GM12874 (cell line): ENCODE measurements around the gene PTPRB.

Experiments used
- TF ChIP-seq, protein P1 (sequence below): IDR thresholded peaks from 2 replicates; pipeline ENCODE4 v1.5.1; 2011; ENCODE audit warnings: low read depth, mild to moderate bottlenecking, control low read depth, low read length, moderate library complexity; ENCODE audit not compliant: insufficient read depth

The PTPRB gene

DNA sequence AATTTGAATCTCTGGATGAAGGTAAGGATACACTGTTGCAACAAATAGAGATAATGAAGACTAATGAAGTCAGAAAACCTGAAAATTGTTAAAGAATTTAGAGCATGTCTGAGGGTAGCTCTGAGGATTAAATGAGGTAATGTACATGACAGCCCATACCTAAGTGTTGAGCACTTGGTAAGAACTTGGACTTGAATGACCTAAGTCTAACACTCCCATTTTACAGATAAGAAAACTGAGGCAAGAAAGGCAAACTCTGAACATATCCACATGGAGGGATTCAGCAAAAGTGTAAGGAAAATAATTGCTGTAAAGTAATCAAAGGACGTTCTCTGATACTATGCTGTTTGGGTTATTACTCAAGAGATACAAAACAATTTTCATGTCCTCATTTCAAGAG, 29.0 kb downstream of the PTPRB start:
- TF ChIP-seq, protein P1, sequence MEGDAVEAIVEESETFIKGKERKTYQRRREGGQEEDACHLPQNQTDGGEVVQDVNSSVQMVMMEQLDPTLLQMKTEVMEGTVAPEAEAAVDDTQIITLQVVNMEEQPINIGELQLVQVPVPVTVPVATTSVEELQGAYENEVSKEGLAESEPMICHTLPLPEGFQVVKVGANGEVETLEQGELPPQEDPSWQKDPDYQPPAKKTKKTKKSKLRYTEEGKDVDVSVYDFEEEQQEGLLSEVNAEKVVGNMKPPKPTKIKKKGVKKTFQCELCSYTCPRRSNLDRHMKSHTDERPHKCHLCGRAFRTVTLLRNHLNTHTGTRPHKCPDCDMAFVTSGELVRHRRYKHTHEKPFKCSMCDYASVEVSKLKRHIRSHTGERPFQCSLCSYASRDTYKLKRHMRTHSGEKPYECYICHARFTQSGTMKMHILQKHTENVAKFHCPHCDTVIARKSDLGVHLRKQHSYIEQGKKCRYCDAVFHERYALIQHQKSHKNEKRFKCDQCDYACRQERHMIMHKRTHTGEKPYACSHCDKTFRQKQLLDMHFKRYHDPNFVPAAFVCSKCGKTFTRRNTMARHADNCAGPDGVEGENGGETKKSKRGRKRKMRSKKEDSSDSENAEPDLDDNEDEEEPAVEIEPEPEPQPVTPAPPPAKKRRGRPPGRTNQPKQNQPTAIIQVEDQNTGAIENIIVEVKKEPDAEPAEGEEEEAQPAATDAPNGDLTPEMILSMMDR = no peak

DNA sequence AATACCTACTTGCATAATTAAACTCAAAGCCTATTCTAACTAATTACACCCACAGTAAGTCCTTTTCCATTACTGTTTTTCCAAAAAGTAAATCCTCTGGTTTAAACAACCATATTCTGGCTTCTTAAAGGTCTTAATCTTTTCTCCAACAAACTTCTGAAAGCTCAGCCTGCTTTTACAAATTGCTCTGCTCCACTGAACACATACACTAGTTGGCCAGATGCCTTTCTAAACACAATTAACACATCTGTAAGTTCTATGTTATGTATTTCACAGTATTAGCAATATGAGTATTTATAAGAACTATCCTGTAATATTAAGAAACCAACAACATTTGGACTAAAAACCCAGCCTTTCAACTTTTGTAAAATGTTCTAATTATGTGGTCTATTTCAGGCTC, 30.1 kb downstream of the PTPRB start:
- TF ChIP-seq, protein P1 = no peak

DNA sequence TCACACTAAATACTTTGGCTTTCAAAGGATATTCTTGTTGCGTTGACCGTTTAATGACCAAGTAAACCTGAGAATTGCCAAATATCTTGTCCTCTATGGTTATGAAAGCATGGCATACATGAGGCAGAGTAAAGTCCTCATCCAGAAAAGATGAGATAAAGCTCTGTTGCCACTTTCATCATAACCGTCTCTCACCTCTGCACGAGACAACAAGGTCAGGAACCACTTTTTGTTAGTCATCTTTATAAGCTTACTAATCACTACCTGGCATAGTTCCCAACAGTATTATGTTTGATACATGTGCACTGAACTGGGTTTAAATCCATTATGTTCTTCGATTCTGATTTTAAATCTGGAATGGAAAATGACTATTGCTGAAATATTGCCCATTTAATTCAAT, 31.3 kb downstream of the PTPRB start:
- TF ChIP-seq, protein P1 = no peak

DNA sequence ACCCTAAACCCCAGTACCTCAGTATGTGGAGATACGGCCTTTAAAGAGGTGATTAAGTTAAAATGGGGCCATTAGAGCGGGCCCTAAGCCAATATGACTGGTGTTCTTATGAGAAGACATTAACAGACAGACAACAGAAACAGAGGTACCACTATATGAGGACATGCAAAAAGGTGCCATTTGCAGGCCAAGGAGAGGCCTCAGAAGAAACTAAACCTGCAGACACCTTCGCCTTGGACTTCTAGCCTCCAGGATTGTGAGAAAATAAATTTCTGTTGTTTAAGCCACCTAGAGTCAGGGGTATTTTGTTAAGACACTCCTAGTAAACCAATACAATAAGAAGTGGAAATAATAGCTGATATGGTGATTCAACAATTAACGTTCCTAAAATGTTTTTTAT, 32.6 kb downstream of the PTPRB start:
- TF ChIP-seq, protein P1 = no peak

DNA sequence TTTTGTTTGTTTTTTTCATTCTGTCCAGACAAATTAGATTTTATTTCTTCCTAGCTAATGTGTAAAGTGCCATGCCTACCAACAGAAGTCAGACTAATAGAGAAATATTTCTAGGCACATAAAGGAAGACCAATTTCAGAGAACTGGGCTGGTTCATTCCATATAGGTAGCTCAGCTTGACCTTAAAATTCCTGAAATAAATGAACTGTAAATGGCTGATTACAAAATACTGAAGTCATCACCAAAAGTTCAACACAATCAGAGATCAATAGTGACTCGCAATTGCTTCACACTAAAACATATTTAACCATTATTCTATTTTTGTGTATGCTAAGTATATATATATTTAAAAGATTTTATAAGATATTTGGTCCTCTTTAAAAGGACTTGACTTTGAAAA, 34.2 kb downstream of the PTPRB start:
- TF ChIP-seq, protein P1 = no peak

DNA sequence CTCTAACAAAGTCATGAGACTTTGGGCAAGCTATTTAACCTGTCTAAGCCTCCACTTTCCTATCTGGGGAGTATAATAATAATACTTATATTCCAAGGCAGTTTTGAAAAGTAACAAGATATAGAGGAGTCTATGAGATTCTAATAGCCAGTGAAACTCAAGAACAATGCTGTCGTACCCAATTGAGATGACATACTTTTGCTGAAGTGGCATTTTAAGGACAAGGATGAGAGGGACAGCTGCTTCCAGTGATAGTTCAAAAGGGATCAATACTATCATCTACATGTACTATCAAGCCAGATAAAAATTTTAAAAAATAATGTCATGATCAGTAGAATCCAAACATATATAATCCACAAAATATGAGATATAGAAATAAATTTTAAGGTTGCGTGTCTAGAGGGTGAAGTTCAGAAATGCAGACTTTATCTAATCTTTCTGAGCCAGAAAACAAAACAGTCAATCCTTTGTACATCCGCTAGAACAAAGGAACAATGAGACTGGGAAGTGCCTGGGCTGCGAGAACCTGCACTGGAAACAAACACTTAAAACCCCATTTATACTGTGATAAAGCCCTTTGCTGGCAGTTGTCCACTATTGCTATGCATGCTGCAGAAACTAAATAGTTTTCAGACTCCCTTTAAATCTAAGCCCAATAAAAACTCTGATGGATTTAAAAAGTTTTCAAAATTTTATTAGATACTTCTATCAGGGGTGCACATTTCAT, 38.6 kb downstream of the PTPRB start:
- TF ChIP-seq, protein P1 = no peak

DNA sequence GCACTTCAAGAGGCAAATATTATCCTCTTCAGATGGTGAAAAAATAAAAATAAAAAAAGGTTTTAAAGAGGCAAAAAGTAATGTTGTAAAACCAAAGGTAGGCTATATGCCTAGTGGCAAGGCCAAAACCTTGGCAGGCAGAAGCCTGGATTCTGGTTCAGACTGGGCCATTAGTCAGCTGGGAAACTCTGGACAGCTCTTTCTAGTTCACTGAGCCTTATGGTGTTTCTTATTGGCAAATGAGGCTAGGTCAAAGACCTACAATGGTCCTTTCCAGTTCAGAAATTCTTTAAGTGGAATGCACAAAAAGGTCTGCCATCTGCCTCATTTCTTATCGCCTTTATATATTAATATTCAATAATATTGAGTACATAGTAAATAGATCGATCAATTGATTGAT, 44.6 kb downstream of the PTPRB start:
- TF ChIP-seq, protein P1 = no peak
